GM12873 (cell line): ENCODE measurements around the gene ZMIZ1.

Experiments used
- TF ChIP-seq, protein P1 (sequence below): IDR thresholded peaks from 2 replicates; pipeline ENCODE4 v1.5.1; 2012; ENCODE audit warnings: low read depth, mild to moderate bottlenecking, moderate library complexity, low read length, control low read depth; ENCODE audit not compliant: insufficient read depth; ENCODE audit errors: missing control alignments

The ZMIZ1 gene

DNA sequence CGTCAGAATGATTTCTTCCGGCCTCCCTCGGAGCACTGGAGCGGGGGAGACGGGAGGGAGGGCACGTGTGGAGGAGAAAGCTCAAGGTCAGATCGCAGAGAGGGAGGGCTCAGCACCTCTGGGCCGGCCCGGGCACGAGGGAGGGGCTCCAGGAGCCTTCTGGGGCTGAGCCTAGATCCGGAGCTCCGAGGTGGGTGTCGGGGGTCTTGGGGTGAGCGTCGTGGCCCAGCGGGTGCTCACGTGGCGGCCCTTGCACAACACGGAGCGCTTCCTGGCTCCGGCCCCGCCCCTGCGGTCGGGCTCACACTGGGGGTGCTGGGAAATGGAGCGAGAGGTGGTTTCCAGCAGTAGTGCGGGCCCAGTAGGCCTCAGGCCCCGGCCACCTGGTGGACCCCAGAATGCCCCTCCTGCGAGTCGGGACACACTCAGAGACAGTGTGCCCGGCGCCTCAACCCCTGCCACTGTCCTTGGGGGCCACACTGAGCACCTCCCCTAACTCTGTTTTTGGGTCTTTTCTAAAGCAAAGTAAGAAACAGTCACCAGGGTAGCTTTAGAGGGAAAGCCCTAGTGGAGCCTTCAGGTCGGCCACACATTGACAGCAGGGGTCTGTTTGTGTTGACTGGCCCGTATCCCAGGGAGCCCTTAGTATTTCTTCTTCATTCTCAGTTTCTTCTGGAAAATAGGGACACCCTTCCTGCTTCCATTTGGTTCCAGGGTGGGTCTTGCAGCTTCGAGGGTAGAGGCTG lies 279.3 kb downstream of the ZMIZ1 start:
- TF ChIP-seq, protein P1, sequence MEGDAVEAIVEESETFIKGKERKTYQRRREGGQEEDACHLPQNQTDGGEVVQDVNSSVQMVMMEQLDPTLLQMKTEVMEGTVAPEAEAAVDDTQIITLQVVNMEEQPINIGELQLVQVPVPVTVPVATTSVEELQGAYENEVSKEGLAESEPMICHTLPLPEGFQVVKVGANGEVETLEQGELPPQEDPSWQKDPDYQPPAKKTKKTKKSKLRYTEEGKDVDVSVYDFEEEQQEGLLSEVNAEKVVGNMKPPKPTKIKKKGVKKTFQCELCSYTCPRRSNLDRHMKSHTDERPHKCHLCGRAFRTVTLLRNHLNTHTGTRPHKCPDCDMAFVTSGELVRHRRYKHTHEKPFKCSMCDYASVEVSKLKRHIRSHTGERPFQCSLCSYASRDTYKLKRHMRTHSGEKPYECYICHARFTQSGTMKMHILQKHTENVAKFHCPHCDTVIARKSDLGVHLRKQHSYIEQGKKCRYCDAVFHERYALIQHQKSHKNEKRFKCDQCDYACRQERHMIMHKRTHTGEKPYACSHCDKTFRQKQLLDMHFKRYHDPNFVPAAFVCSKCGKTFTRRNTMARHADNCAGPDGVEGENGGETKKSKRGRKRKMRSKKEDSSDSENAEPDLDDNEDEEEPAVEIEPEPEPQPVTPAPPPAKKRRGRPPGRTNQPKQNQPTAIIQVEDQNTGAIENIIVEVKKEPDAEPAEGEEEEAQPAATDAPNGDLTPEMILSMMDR: no peak

DNA sequence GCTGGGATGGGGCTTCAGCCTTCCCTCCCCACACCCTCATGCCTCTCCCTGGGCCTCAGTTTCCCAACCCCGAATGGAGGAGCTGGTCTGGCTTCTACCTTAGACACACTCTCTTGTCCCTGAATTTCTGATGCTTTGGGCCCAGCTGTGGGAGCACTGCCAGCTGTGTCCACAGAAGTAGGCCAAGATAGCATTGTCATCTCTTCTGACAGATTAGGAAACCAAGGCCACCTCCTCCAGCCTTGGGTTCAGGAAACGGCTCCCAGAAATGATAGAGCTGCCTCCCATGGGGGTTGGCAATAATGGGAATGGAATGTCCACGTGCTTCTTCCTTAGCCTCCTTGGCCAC lies 279.8 kb downstream of the ZMIZ1 start:
- TF ChIP-seq, protein P1: no peak

DNA sequence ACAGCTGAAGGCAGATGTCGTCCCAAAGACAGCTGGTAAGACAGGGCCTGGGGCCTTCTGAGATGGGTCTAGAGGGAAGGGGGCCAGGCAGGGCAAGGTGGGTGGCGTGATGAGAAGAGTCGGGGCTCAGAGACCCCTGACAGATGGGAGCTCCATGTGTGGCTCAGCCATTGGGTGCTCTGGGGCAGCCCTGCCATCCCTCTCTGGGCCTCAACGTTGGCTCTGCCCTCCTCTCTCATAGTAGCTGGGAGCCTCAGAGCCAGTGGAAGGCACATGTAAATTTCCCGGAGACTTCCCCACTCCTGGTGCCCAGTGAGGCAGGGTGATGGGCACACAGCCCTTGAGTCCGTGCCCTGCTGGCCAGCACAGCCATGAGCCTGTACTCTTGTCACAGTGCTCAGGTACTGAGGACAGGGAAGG lies 280.3 kb downstream of the ZMIZ1 start:
- TF ChIP-seq, protein P1: no peak

DNA sequence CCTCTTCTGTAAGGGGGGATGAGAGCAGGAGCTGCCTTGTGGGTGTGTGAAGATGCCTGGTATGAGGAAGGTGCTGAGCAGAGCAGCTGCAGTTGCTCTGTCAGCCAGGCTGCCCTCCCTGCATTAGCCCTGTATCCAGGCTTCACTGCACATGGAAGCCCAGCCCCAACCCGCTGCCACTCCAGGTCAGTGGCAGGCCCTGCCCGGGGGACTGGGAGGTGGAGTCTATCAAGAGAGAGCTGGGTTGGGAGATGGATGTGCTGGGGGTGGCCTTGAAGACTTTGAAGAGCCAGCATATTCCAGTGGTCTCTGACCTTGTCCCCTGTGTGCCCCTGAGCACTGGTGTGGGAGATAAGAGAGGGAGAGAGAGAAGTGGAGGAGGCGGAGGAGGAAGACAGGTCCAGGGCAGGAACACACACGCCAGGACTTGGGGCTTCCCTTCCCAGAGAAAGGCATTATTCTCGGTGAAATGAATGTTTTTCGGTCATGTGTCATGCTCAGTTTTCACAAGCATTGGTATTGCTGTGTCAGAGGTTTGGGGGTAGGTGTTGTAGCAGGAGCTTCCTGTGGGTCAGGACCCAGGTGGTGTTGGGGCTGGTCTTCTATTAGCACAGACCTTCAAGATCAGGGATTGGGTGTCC lies 281.1 kb downstream of the ZMIZ1 start:
- TF ChIP-seq, protein P1: no peak

DNA sequence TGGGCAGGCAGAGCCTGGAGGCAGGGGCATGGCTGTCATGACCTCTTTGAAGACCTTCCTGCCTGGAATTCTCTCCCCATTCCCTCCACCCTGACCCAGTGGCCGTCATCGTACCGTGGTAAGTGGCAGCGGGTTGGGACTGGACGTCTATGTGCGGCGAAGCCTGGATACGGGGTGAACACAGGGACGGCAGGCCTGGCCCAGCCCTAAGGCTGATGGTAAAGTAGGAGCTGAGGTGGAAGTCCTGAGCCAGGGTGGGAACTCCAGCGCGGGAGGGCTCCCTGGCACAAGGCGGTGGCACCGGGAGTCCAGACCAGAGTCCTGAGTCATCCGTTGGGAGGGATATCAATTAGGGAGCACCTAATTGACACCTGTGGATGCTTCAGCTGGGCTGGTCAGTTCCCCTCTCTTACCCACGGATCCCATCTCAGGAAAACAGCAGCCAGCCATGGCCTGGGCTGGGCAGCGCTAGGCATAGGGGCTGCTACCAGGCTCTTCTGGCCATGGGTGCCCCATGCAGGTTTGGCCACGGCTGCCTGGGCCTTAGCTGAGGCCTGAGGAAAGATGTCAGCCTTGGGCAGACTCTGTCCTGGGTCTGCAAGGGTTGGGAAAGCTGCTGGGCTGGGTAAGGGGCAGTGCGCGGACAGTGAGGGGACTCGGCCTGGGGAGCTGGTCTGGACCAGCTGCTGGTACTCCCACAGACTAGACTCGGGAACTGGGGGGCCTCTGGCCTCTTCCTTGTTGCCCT lies 281.8 kb downstream of the ZMIZ1 start:
- TF ChIP-seq, protein P1: no peak

DNA sequence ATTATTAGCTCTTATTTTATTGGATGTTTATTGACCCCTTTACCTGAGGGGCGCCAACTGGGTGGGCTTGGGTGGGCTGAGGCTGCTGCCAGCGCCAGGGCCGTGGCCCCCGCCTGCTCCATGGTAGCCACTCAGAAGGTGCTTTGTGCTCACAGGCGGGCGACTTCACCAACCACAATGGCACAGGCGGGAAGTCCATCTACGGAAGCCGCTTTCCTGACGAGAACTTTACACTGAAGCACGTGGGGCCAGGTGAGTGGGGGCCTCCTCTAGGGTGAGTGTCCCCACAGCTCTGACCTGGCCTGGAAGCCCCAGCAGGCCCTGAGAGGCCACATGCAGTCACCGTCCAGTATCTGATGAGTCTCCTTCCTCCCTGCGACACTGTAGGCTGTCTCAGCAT lies 282.6 kb downstream of the ZMIZ1 start:
- TF ChIP-seq, protein P1: no peak
